Measurements from ENCODE around the gene GLCE. TPM values are rescaled to one million over a fixed set of nuclear protein-coding genes. Genes with fewer than 3 reads are reported as not detected.

Gene GLCE
- total RNA-seq, 1 experiment from 2014 or later = 10.2 TPM

DNA sequence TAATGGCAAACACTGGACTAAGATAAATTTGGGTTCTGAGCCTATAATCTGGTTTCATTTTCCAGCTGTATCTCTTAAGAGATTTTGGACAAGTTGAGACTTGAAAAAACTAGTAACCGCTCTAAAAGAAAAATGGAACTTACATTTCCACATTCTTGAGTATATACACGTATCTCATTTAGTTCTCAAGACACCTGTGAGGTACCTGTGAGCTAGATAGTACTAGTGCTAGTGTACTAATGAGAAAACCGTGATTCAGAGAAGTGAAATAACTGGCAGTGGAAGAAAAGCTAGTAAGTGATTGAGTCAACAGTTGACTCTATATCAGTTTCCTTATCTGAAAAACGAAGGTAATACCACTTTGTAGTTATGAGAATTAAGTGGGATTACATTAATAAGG is 76.1 kb downstream of the GLCE start:
- TF ChIP-seq CTCF (IDR thresholded peaks at IDR 0.05; ENCODE audit: insufficient read depth in 1 of 2, low read depth in 1 of 2, low read length in 1 of 2, severe bottlenecking in 1 of 2, unreplicated experiment in 1 of 2) = no peak
- POLR2A ChIA-PET = no interaction called here
- H3K4me1 Mint-ChIP-seq (ENCODE audit: low read depth, unreplicated experiment) = no peaks in the 10 kb centered on the region
- CTCF ChIA-PET = no interaction called here
- BruUV-seq (replicated peaks) = no TSS peak
- no peaks in the 10 kb centered on the region for H3K36me3 ChIP-seq (ENCODE audit: control insufficient read depth, insufficient read depth, low read length)
- intact Hi-C loops (cut with micrococcal nuclease; ENCODE audit: unreplicated experiment) = no loop called here
- no peaks in the 10 kb centered on the region for H3K27me3 Mint-ChIP-seq (ENCODE audit: insufficient read depth, unreplicated experiment)
- H3K27ac Mint-ChIP-seq (ENCODE audit: unreplicated experiment) = no peak overlapping the region
- no peaks in the 10 kb centered on the region for H3K36me3 Mint-ChIP-seq (ENCODE audit: insufficient read depth, unreplicated experiment)
- H3K9me3 ChIP-seq = no peaks in the 10 kb centered on the region
- H3K4me3 Mint-ChIP-seq (ENCODE audit: unreplicated experiment) = no peak overlapping the region
- H3K4me3 ChIP-seq (ENCODE audit: low read depth, low read length) = no peak overlapping the region
- H3K4me1 ChIP-seq = no peaks in the 10 kb centered on the region
- DNase-seq = no peak
- no peaks in the 10 kb centered on the region for H3K27me3 ChIP-seq (replicated peaks; ENCODE audit: control insufficient read depth, insufficient read depth, low read length)
- H3K9me3 Mint-ChIP-seq (ENCODE audit: unreplicated experiment) = no peaks in the 10 kb centered on the region

GRCh38 chr15:69237718-69238117 is 77.3 kb downstream of the GLCE start:
- Mint-ChIP-seq H3K4me1 (ENCODE audit: low read depth, unreplicated experiment) (no peaks in the 10 kb centered on the region), H3K27me3 (ENCODE audit: insufficient read depth, unreplicated experiment) (no peaks in the 10 kb centered on the region), H3K9me3 (ENCODE audit: unreplicated experiment) (no peaks in the 10 kb centered on the region), H3K27ac (ENCODE audit: unreplicated experiment) (no peak overlapping the region), H3K36me3 (ENCODE audit: insufficient read depth, unreplicated experiment) (no peaks in the 10 kb centered on the region), H3K4me3 (ENCODE audit: unreplicated experiment) (no peak overlapping the region)
- ChIA-PET POLR2A (no interaction called here), CTCF (no interaction called here)
- Histone ChIP-seq H3K4me1 (no peaks in the 10 kb centered on the region), H3K36me3 (ENCODE audit: control insufficient read depth, insufficient read depth, low read length) (no peaks in the 10 kb centered on the region), H3K4me3 (ENCODE audit: low read depth, low read length) (no peak overlapping the region), H3K27me3 (replicated peaks; ENCODE audit: control insufficient read depth, insufficient read depth, low read length) (no peaks in the 10 kb centered on the region), H3K9me3 (no peaks in the 10 kb centered on the region)
- intact Hi-C loops (cut with micrococcal nuclease; ENCODE audit: unreplicated experiment) = no loop called here
- no peak for DNase-seq
- no peak for TF ChIP-seq CTCF (IDR thresholded peaks at IDR 0.05; ENCODE audit: insufficient read depth in 1 of 2, low read depth in 1 of 2, low read length in 1 of 2, severe bottlenecking in 1 of 2, unreplicated experiment in 1 of 2)
- no TSS peak for BruUV-seq (replicated peaks)

DNA sequence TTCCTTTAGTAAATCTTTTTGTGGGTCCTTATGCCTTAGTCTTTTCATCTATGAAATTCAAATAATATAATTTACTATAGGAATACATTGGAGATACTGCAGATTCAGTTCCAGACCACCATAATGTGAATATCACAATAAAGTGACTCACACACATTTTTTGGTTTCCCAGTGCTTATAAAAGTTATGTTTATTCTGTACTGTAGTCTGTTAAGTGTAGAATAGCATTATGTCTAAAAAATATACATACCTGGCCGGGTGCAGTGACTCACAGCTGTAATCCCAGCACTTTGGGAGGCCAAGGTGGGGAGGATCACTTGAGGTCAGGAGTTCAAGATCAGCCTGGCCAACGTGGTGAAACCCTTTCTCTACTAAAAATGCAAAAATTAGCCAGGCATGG is 84.4 kb downstream of the GLCE start:
- ChIA-PET CTCF (no interaction called here), POLR2A (no interaction called here)
- TF ChIP-seq CTCF (IDR thresholded peaks at IDR 0.05; ENCODE audit: insufficient read depth in 1 of 2, low read depth in 1 of 2, low read length in 1 of 2, severe bottlenecking in 1 of 2, unreplicated experiment in 1 of 2) = no peak
- no peaks in the 10 kb centered on the region for H3K4me1 Mint-ChIP-seq (ENCODE audit: low read depth, unreplicated experiment)
- Histone ChIP-seq H3K4me1 (no peaks in the 10 kb centered on the region), H3K27me3 (replicated peaks; ENCODE audit: control insufficient read depth, insufficient read depth, low read length) (no peaks in the 10 kb centered on the region), H3K4me3 (ENCODE audit: low read depth, low read length) (no peak overlapping the region), H3K36me3 (ENCODE audit: control insufficient read depth, insufficient read depth, low read length) (no peaks in the 10 kb centered on the region), H3K9me3 (no peaks in the 10 kb centered on the region)
- DNase-seq = no peak
- H3K36me3 Mint-ChIP-seq (ENCODE audit: insufficient read depth, unreplicated experiment) = peaks cover 4% of the 10 kb centered on the region
- H3K4me3 Mint-ChIP-seq (ENCODE audit: unreplicated experiment) = no peak overlapping the region
- H3K27me3 Mint-ChIP-seq (ENCODE audit: insufficient read depth, unreplicated experiment) = no peaks in the 10 kb centered on the region
- intact Hi-C loops (cut with micrococcal nuclease; ENCODE audit: unreplicated experiment) = no loop called here
- H3K9me3 Mint-ChIP-seq (ENCODE audit: unreplicated experiment) = no peaks in the 10 kb centered on the region
- H3K27ac Mint-ChIP-seq (ENCODE audit: unreplicated experiment) = no peak overlapping the region
- no TSS peak for BruUV-seq (replicated peaks)
